Endodermal cell (in vitro differentiated cells): ENCODE data around the gene ELOVL3. TPM values are rescaled to one million over a fixed set of nuclear protein-coding genes. Genes with fewer than 3 reads are reported as not detected.

Source experiments
- DNase-seq: peaks from one replicate; pipeline ENCODE4 v3.0.0-alpha.2; 2017
- H3K27ac ChIP-seq: 2 replicates; pipeline ENCODE4 v1.5.1; 2013; ENCODE audit warnings: mild to moderate bottlenecking, low read depth, low read length, moderate library complexity
- H3K27me3 ChIP-seq: 2 replicates; pipeline ENCODE4 v1.6.1; 2013; ENCODE audit warnings: mild to moderate bottlenecking, low read length, moderate library complexity; ENCODE audit not compliant: insufficient read depth, control insufficient read depth, poor library complexity, severe bottlenecking
- H3K36me3 ChIP-seq: 2 replicates; pipeline ENCODE4 v1.7.0; 2013; ENCODE audit warnings: mild to moderate bottlenecking, low read length, moderate library complexity; ENCODE audit not compliant: control insufficient read depth, insufficient read depth
- H3K4me1 ChIP-seq: one replicate; pipeline ENCODE4 v1.7.0; 2013; ENCODE audit warnings: low read length; ENCODE audit not compliant: control insufficient read depth, insufficient read depth
- H3K4me3 ChIP-seq: 2 replicates; pipeline ENCODE4 v1.5.1; 2013; ENCODE audit warnings: mild to moderate bottlenecking, low read length, moderate library complexity
- H3K9ac ChIP-seq: 2 replicates; pipeline ENCODE4 v1.6.1; 2013; ENCODE audit warnings: mild to moderate bottlenecking, low read length, moderate library complexity; ENCODE audit not compliant: poor library complexity, severe bottlenecking; ENCODE audit errors: extremely low read depth
- H3K9me3 ChIP-seq: 2 replicates; pipeline ENCODE4 v1.6.1; 2013; ENCODE audit warnings: mild to moderate bottlenecking, low read length, moderate library complexity; ENCODE audit not compliant: control insufficient read depth
- H3K27ac Mint-ChIP-seq: 2 replicates; pipeline ENCODE4 v1.8.0; 2020; ENCODE audit warnings: mixed read lengths
- H3K27me3 Mint-ChIP-seq: 2 replicates; pipeline ENCODE4 v1.8.0; 2021; ENCODE audit warnings: mild to moderate bottlenecking, mixed read lengths; ENCODE audit not compliant: insufficient read depth
- H3K36me3 Mint-ChIP-seq: 2 replicates; pipeline ENCODE4 v1.8.0; 2020; ENCODE audit warnings: low read depth, mixed read lengths
- H3K4me1 Mint-ChIP-seq: 2 replicates; pipeline ENCODE4 v1.8.0; 2020; ENCODE audit warnings: mixed read lengths
- H3K4me3 Mint-ChIP-seq: 2 replicates; pipeline ENCODE4 v1.8.0; 2020; ENCODE audit warnings: mild to moderate bottlenecking, moderate library complexity, mixed read lengths
- H3K9me3 Mint-ChIP-seq: 2 replicates; pipeline ENCODE4 v1.8.0; 2020; ENCODE audit warnings: mild to moderate bottlenecking, mixed read lengths
- WGBS, 2 experiments: methylation state at CpG; one replicate each; pipeline versions ENCODE4 v1.1.5 to v1.1.7; 2013; ENCODE audit warnings: missing lambda C conversion rate in 2 of 2, mixed read lengths in 1 of 2; ENCODE audit not compliant: insufficient coverage in 1 of 2, insufficient read length in 1 of 2; 5-methylcytosine and 5-hydroxymethylcytosine counted together
- total RNA-seq, 2 donors: library from RNA; stranded (reverse); fragmentation: NEBNext Ultra II Directional in 1 of 2; extraction: Animal tissue kit (Norgen Biotek cat#: 25700) in 1 of 2; gene quantifications; 2 replicates in 1 of 2; 3 replicates in 1 of 2; pipeline ENCODE4 v1.2.1, GENCODE V29; 2021
- TF ChIP-seq, protein P1 (sequence below): fragments of 200-600 bp; sonication (generic); conservative IDR thresholded peaks from 2 replicates; pipeline ENCODE4 v1.5.0; 2021; ENCODE audit warnings: antibody characterized with exemption, mild to moderate bottlenecking

ELOVL3 gene
- total RNA-seq, 2 donors from 2014 or later, result not detected

DNA sequence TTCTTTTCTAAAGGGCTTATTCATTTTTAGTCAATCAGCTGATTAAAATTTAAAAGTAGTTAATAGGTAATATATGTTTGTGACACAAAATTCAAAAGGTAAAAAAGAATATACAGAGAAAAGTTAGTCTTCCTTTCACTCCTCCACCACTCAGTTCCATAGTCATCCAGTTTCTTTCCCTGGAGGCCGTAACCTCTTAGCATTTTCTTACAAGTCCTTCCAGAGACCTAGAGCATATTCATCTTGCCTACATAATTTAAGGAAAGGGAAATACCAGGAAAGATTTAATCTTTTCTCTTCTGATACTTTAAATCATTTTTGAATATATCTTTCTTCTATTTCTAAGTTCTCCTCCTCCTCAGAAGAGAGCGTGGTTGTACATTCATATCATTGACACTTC lies 29.3 kb downstream of the ELOVL3 start:
- no peaks in the 10 kb centered on the region for H3K27me3 ChIP-seq
- H3K9me3 ChIP-seq, result no peaks in the 10 kb centered on the region
- H3K36me3 ChIP-seq, result peaks cover 30% of the 10 kb centered on the region
- Mint-ChIP-seq H3K27me3 (no peaks in the 10 kb centered on the region), H3K4me3 (no peak overlapping the region), H3K9me3 (no peaks in the 10 kb centered on the region), H3K36me3 (peaks cover 20% of the 10 kb centered on the region), H3K4me1 (no peaks in the 10 kb centered on the region), H3K27ac (no peak overlapping the region)
- no peak overlapping the region for H3K27ac ChIP-seq
- DNase-seq, result no peak
- no peak overlapping the region for H3K9ac ChIP-seq
- TF ChIP-seq, protein P1, sequence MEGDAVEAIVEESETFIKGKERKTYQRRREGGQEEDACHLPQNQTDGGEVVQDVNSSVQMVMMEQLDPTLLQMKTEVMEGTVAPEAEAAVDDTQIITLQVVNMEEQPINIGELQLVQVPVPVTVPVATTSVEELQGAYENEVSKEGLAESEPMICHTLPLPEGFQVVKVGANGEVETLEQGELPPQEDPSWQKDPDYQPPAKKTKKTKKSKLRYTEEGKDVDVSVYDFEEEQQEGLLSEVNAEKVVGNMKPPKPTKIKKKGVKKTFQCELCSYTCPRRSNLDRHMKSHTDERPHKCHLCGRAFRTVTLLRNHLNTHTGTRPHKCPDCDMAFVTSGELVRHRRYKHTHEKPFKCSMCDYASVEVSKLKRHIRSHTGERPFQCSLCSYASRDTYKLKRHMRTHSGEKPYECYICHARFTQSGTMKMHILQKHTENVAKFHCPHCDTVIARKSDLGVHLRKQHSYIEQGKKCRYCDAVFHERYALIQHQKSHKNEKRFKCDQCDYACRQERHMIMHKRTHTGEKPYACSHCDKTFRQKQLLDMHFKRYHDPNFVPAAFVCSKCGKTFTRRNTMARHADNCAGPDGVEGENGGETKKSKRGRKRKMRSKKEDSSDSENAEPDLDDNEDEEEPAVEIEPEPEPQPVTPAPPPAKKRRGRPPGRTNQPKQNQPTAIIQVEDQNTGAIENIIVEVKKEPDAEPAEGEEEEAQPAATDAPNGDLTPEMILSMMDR, result no peak
- WGBS, 2 experiments, result 92% methylated on average over 2 of the region's 2 CpGs; no CpG with 5 or more reads in 1 of the 2 experiments
- H3K4me1 ChIP-seq, result no peaks in the 10 kb centered on the region
- no peak overlapping the region for H3K4me3 ChIP-seq

DNA sequence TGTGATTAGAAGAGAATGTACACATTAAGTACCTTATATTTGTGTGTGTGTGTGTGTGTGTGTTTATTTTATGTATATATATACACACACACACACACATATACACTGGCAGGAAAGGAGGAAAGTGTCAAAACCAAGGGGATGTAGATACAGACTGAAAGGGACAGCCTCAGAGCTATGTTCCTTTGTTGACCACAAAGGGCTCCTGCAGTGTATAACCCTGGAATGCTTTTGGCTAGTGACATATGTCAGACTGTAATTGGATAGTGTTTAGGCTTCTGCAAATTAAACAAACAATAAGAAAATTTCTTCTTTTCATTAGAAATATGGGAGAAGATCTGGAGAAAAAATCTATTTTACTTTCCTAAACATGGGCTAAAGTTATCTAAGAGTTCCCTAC lies 35.1 kb downstream of the ELOVL3 start:
- H3K4me1 Mint-ChIP-seq, result no peaks in the 10 kb centered on the region
- H3K27ac Mint-ChIP-seq, result no peak overlapping the region
- H3K4me3 Mint-ChIP-seq, result no peak overlapping the region
- no peak for DNase-seq
- H3K27me3 ChIP-seq, result no peaks in the 10 kb centered on the region
- TF ChIP-seq, protein P1, result no peak
- H3K27me3 Mint-ChIP-seq, result no peaks in the 10 kb centered on the region
- H3K36me3 ChIP-seq, result peaks cover 50% of the 10 kb centered on the region
- no peak overlapping the region for H3K4me3 ChIP-seq
- H3K9ac ChIP-seq, result no peak overlapping the region
- peak overlapping the region; percentile 69 for H3K27ac ChIP-seq
- H3K9me3 Mint-ChIP-seq, result no peaks in the 10 kb centered on the region
- H3K4me1 ChIP-seq, result no peaks in the 10 kb centered on the region
- H3K9me3 ChIP-seq, result no peaks in the 10 kb centered on the region
- peaks cover 26% of the 10 kb centered on the region for H3K36me3 Mint-ChIP-seq

DNA sequence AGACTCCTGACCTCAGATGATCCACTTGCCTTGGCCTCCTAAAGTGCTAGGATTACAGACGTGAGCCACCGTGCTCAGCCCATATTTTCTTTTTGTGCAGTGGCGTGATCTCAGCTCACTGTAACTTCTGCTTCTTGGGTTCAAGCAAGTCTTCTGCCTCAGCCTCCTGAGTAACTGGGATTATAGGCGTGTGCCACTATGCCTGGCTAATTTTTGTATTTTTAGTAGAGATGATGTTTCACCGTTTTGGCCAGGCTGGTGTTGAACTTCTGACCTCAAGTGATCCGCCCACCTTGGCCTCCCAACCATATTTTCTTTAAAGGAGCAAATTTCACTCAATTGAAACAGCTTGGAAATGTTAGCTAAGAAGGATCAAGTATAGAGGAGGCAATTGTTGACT lies 35.7 kb downstream of the ELOVL3 start:
- 93% methylated on average over 4 to 6 of the region's 6 CpGs for WGBS, 2 experiments
- Mint-ChIP-seq H3K4me3 (no peak overlapping the region), H3K36me3 (peaks cover 26% of the 10 kb centered on the region), H3K27ac (no peak overlapping the region), H3K4me1 (no peaks in the 10 kb centered on the region), H3K9me3 (no peaks in the 10 kb centered on the region), H3K27me3 (no peaks in the 10 kb centered on the region)
- TF ChIP-seq, protein P1, result no peak
- no peak overlapping the region for H3K4me3 ChIP-seq
- H3K9ac ChIP-seq, result no peak overlapping the region
- H3K27ac ChIP-seq, result no peak overlapping the region
- H3K4me1 ChIP-seq, result no peaks in the 10 kb centered on the region
- no peaks in the 10 kb centered on the region for H3K9me3 ChIP-seq
- no peak for DNase-seq
- H3K27me3 ChIP-seq, result no peaks in the 10 kb centered on the region
- H3K36me3 ChIP-seq, result peaks cover 53% of the 10 kb centered on the region
